GM23248 (cell line): ENCODE results near the gene PRPS2.

ENCODE experiments used
- EZH2 ChIP-seq: fragments of 200-600 bp; sonication (generic); IDR thresholded peaks from 2 replicates; pipeline ENCODE4 v1.6.1; 2018; ENCODE audit warnings: antibody characterized with exemption, mild to moderate bottlenecking; ENCODE audit not compliant: insufficient read depth, poor library complexity, severe bottlenecking
- EZH2phosphoT487 ChIP-seq: fragments of 200-600 bp; sonication (generic); IDR thresholded peaks from 2 replicates; pipeline ENCODE4 v1.6.1; 2018; ENCODE audit warnings: antibody characterized with exemption, moderate library complexity, mild to moderate bottlenecking, low read depth; ENCODE audit not compliant: insufficient read depth

DNA sequence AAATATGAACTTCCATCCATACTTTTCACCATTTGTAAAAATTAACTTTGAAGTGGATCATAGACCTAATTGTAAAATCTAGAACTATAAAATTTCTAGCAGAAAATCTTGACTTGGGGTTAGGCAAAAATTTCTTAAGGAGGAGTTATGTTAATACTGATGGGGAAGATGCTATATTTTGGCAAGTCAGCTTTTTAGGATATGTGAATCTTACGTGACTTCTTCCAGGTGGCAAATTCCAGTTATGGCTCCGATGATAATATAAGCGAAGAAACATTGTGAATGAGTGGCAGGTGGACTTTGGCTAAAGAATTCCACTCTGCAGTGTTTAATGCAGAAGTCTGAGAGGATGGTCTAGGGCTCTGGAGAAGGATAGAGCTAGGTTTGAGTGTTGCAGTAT is 1.5 kb downstream of the PRPS2 start:
- TF ChIP-seq EZH2 (no peak), EZH2phosphoT487 (no peak)
